T-helper 22 cell (primary cell): Measurements from ENCODE around the gene EXOC7.

Experiments used
- DNase-seq: peaks from one replicate; pipeline ENCODE4 v3.0.0-alpha.2; 2020; ENCODE audit warnings: low read depth

EXOC7 gene

GRCh38 chr17:76036497-76037261 is 66.9 kb downstream of the EXOC7 start:
- no peak for DNase-seq

GRCh38 chr17:76034428-76035350 is 68.9 kb downstream of the EXOC7 start:
- DNase-seq, result no peak

GRCh38 chr17:76033139-76033538 is 70.4 kb downstream of the EXOC7 start:
- no peak for DNase-seq

GRCh38 chr17:76032780-76033108 is 70.8 kb downstream of the EXOC7 start:
- no peak for DNase-seq

- DNase-seq, result no peak
Measured at GRCh38 chr17:76032073-76032779, 71.4 kb downstream of the EXOC7 start.
